Stomach (tissue), 4 donors: ENCODE measurements around the gene CGGBP1.

Source experiments
- CTCF ChIP-seq, 7 experiments: fragments of 450-650 bp in 4 of 7; fragments of 200-600 bp in 3 of 7; sonication (generic) in 3 of 7; IDR thresholded peaks; one replicate each; pipeline ENCODE4 v1.5.1; 2016 to 2019; ENCODE audit warnings: antibody characterized with exemption in 7 of 7, control low read depth in 2 of 7, mild to moderate bottlenecking in 1 of 7
- EP300 ChIP-seq: sonication (generic); formaldehyde crosslinking; IDR thresholded peaks from one replicate; pipeline ENCODE4 v1.6.1; 2017; ENCODE audit warnings: antibody characterized with exemption
- POLR2A ChIP-seq, 4 donors: fragments of 450-650 bp; IDR thresholded peaks; one replicate each; pipeline ENCODE4 v1.6.1; 2016; ENCODE audit warnings: antibody characterized with exemption in 4 of 4, control low read depth in 2 of 4, mild to moderate bottlenecking in 1 of 4, moderate library complexity in 1 of 4

GRCh38 chr3:88105325-88105724 lies 46.5 kb upstream of the CGGBP1 start:
- TF ChIP-seq CTCF (IDR thresholded peaks at IDR 0.05) (no peak), POLR2A (IDR thresholded peaks at IDR 0.05) (no peak), EP300 (no peak)
